Measurements from ENCODE around the gene CPNE9. TPM values are rescaled to one million over a fixed set of nuclear protein-coding genes. Genes with fewer than 3 reads are reported as not detected.

Gene CPNE9
- total RNA-seq, 1 donor from 2014 or later, result not detected

DNA sequence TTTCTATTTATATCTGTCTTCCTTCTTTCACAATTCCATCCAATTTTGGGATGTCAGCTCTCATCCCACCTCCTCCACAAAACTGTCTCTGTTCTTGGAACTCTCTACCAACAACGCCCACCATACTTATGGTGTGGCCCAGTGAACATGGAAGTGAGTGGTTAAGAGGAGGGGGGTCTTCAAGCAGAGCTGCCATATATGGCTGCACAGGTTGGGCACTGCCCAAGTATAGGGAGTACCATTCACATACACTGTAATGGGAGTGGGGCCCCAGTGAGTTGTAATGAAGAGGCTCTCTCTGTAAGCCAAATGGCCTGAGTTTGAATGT is 74.0 kb downstream of the CPNE9 start:
- no peak for DNase-seq (ENCODE audit: low read depth, low spot score)

DNA sequence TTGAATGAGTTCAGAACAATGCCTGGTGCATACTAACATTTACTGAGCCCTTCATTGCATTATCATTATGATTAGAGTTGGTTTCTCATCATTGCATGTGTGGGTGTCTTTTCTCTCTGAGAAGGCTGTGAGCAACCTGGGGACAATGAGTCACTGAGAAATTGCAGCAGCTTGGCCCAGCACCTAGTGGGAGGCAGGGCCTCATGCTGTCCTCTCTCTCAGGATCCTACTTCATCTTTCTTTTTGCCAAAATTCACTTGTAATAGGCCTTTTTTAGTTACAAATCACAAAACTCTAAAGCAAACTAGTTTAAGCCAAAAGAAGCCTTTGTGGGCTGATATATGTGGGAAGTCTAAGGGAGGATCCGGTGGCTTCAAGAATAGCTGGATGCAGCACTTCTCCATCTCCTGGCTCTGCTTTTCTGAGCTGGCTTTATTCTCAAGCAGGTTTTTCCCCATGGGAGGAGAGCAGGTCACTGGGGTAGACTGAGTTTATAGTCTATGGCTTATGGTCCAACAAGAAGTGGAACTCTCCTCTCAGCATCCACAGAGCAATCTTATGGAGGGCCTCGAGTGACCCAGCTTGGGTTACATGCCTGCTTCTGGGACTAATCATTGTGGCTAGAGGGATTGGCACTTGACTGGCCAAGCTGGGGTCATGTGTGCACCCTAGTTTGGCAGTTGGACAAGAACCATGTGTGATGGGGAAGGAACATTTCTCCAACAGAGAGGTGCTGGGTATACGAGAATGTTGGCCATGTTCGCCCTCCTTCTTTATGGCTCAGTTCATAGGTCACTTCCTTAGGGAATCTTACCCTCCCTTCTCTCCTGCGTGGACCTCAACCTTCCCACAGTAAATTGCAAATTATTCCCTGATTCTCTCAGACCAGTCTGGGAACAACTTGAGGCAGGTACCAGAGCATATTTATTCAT is 74.8 kb downstream of the CPNE9 start:
- DNase-seq (ENCODE audit: low read depth, low spot score), result no peak

DNA sequence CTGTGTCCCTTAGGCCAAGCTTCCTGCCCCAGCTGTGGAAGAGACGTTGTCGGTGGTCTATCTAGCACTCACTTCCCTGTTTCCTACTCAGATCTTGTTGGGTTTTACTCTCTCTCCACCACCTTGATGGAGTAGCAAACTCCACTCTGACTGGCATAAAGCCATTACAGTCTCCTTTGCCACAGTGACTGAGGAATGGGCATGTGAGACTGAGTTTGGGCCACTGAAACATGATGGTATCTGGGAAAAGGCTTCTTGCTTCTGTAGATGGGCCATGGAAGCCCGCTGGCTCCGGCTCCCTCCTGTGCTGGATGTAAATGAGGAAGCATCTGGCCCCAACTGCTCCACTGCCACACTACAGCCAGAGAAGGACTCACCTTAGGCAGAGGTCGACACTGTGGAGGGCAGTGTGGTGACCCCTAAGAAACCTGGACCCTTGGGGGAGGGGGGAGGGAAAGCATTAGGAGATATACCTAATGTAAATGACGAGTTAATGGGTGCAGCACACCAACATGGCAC is 75.5 kb downstream of the CPNE9 start:
- no peak for DNase-seq (ENCODE audit: low read depth, low spot score)

Other genes starting within 250 kb of the CPNE9 start
- not detected in 2 replicates for gene LHFPL4, start 150.0 kb upstream of the CPNE9 start, total RNA-seq
- 45.9 and 56.3 TPM in 2 replicates for gene MTMR14, start 54.3 kb upstream of the CPNE9 start, total RNA-seq
- 20.7 and 22.6 TPM in 2 replicates for gene BRPF1, start 27.9 kb downstream of the CPNE9 start, total RNA-seq
- 18.6 and 19.7 TPM in 2 replicates for gene OGG1, start 46.1 kb downstream of the CPNE9 start, total RNA-seq
- 46.7 and 50.6 TPM in 2 replicates for gene CAMK1, start 66.1 kb downstream of the CPNE9 start, total RNA-seq
- gene TADA3, start 88.6 kb downstream of the CPNE9 start, total RNA-seq, result 30.2 and 37.3 TPM in 2 replicates
- gene ARPC4, start 89.2 kb downstream of the CPNE9 start, total RNA-seq, result 287 and 389 TPM in 2 replicates
- gene TTLL3, start 106.4 kb downstream of the CPNE9 start, total RNA-seq, result 7.1 and 7.4 TPM in 2 replicates
- gene RPUSD3, start 140.2 kb downstream of the CPNE9 start, total RNA-seq, result 27.8 and 35.6 TPM in 2 replicates
- gene CIDEC, start 176.4 kb downstream of the CPNE9 start, total RNA-seq, result not detected in 2 replicates
- gene JAGN1, start 186.8 kb downstream of the CPNE9 start, total RNA-seq, result 29.0 and 35.3 TPM in 2 replicates
- 0.07 and 0.14 TPM in 2 replicates for gene IL17RE, start 199.0 kb downstream of the CPNE9 start, total RNA-seq
- 18.3 and 18.7 TPM in 2 replicates for gene IL17RC, start 213.3 kb downstream of the CPNE9 start, total RNA-seq
- 29.1 and 41.7 TPM in 2 replicates for gene CRELD1, start 230.0 kb downstream of the CPNE9 start, total RNA-seq
- gene PRRT3, start 248.6 kb downstream of the CPNE9 start, total RNA-seq, result 0.88 and 1.1 TPM in 2 replicates

Measured in pulmonary artery endothelial cell (primary cell).